GM12878 (cell line): ENCODE results near the gene SVOP. TPM values are rescaled to one million over a fixed set of nuclear protein-coding genes. Genes with fewer than 3 reads are reported as not detected.

Source experiments
- ATAC-seq: fragments of 200-7000 bp; cut with Tn5 transposase; 3 replicates; pipeline ENCODE4 v1.9.1; 2020; ENCODE audit warnings: mild to moderate bottlenecking, moderate library complexity
- BruUV-seq: library from RNA; stranded (reverse); fragments of 400-500 nt; replicated peaks from 2 replicates; lab custom pipeline; 2021; lab: Mats Ljungman, UMichigan
- CTCF ChIA-PET: fragments of 300-600 bp; sonication (Branson Sonifier 250); formaldehyde crosslinking; extraction: SDS; loops from one replicate; lab custom pipeline; 2021; ENCODE audit warnings: inconsistent platforms; lab: Yijun Ruan, JAX
- POLR2A ChIA-PET: fragments of 350-600 bp; formaldehyde crosslinking; extraction: SDS; loops from one replicate; lab custom pipeline; 2021; ENCODE audit warnings: inconsistent platforms; lab: Charles Lee
- RAD21 ChIA-PET: fragments of 300-600 bp; sonication (Branson Sonifier 250); formaldehyde crosslinking; loops from one replicate; lab custom pipeline; 2023; ENCODE audit warnings: antibody characterized with exemption; ENCODE audit not compliant: unreplicated experiment; lab: Charles Lee
- SMC1A ChIA-PET: fragments of 300-600 bp; sonication (Branson Sonifier 250); formaldehyde crosslinking; loops from one replicate; lab custom pipeline; 2023; ENCODE audit not compliant: unreplicated experiment, uncharacterized antibody; lab: Charles Lee
- DNase-seq: peaks from one replicate; pipeline ENCODE4 v3.0.0-alpha.2; 2011; ENCODE audit warnings: low read depth, low spot score
- FAIRE-seq: peaks from 3 replicates; lab custom pipeline; 2011; peaks lifted over from hg19 to GRCh38; lab: Jason Lieb, UNC
- H2AFZ ChIP-seq: 2 replicates; pipeline ENCODE4 v1.6.0; 2011; ENCODE audit warnings: low read depth, low read length, control low read depth; ENCODE audit not compliant: control insufficient read depth
- H3K27ac ChIP-seq: 2 replicates; pipeline ENCODE4 v1.5.1; 2011; ENCODE audit warnings: control low read depth; ENCODE audit not compliant: control insufficient read depth, insufficient read depth
- H3K27me3 ChIP-seq, 2 experiments: replicated peaks in 1 of 2; 2 replicates each; pipeline versions ENCODE4 v1.6.0 to v1.6.1; 2011; ENCODE audit warnings: low read length in 1 of 2; ENCODE audit not compliant: control insufficient read depth in 2 of 2, insufficient read depth in 2 of 2
- H3K36me3 ChIP-seq, 2 experiments: 2 replicates each; pipeline ENCODE4 v1.5.1; 2011; ENCODE audit warnings: low read length in 1 of 2; ENCODE audit not compliant: control insufficient read depth in 2 of 2, insufficient read depth in 2 of 2
- H3K4me1 ChIP-seq: 2 replicates; pipeline ENCODE4 v1.6.1; 2011; ENCODE audit warnings: mild to moderate bottlenecking, low read length, moderate library complexity, mixed read lengths; ENCODE audit not compliant: control insufficient read depth, insufficient read depth
- H3K4me2 ChIP-seq: 2 replicates; pipeline ENCODE4 v1.6.0; 2011; ENCODE audit warnings: control low read depth; ENCODE audit not compliant: control insufficient read depth, insufficient read depth
- H3K4me3 ChIP-seq: fragments of 200-600 bp; sonication (generic); 2 replicates; pipeline ENCODE4 v1.5.1; 2016
- H3K79me2 ChIP-seq: 2 replicates; pipeline ENCODE4 v1.6.0; 2011; ENCODE audit warnings: low read length; ENCODE audit not compliant: control insufficient read depth, insufficient read depth
- H3K9ac ChIP-seq: 2 replicates; pipeline ENCODE4 v1.8.0; 2011; ENCODE audit warnings: low read length, control low read depth, mixed read lengths; ENCODE audit not compliant: control insufficient read depth, insufficient read depth
- H3K9me3 ChIP-seq: replicated peaks from 3 replicates; pipeline ENCODE4 v1.5.1; 2011; ENCODE audit warnings: mild to moderate bottlenecking, low read length; ENCODE audit not compliant: control insufficient read depth, insufficient read depth
- H4K20me1 ChIP-seq: 2 replicates; pipeline ENCODE4 v1.6.0; 2011; ENCODE audit not compliant: control insufficient read depth, insufficient read depth
- BRCA1 ChIP-seq: IDR thresholded peaks from 2 replicates; pipeline ENCODE4 v1.6.1; 2011; ENCODE audit warnings: low read depth, low read length, improper control_type of control experiment
- CHD2 ChIP-seq: IDR thresholded peaks from 2 replicates; pipeline ENCODE4 v1.6.1; 2011; ENCODE audit warnings: low read depth, low read length, improper control_type of control experiment, borderline replicate concordance
- ETV6 ChIP-seq, 2 experiments: fragments of 450-650 bp in 1 of 2; IDR thresholded peaks in 1 of 2; conservative IDR thresholded peaks in 1 of 2; 2 replicates each; pipeline ENCODE4 v1.6.1; 2014; ENCODE audit warnings: antibody characterized with exemption in 1 of 2, borderline replicate concordance in 1 of 2, low read depth in 1 of 2, mild to moderate bottlenecking in 1 of 2, moderate library complexity in 1 of 2
- HDAC6 ChIP-seq: fragments of 200-600 bp; sonication (generic); IDR thresholded peaks from one replicate; pipeline ENCODE4 v1.8.0; 2017; ENCODE audit warnings: antibody characterized with exemption; ENCODE audit not compliant: unreplicated experiment
- IKZF2 ChIP-seq, 2 experiments: fragments of 450-650 bp; IDR thresholded peaks; 2 replicates each; pipeline ENCODE4 v1.6.1; 2017; ENCODE audit warnings: mild to moderate bottlenecking in 2 of 2, moderate library complexity in 2 of 2
- NFXL1 ChIP-seq: fragments of 450-650 bp; IDR thresholded peaks from 2 replicates; pipeline ENCODE4 v1.6.1; 2017; ENCODE audit warnings: antibody characterized with exemption, mild to moderate bottlenecking, borderline replicate concordance
- PAX8 ChIP-seq: fragments of 450-650 bp; IDR thresholded peaks from 2 replicates; pipeline ENCODE4 v1.6.1; 2017; ENCODE audit warnings: mild to moderate bottlenecking, moderate library complexity
- POLR2A ChIP-seq: IDR thresholded peaks from 2 replicates; pipeline ENCODE4 v1.6.1; 2011; ENCODE audit warnings: low read depth, mild to moderate bottlenecking, low read length
- POU2F2 ChIP-seq: IDR thresholded peaks from 3 replicates; pipeline ENCODE4 v1.6.1; 2011; ENCODE audit warnings: low read depth, mild to moderate bottlenecking, low read length, borderline replicate concordance
- RAD51 ChIP-seq: fragments of 450-650 bp; IDR thresholded peaks from 2 replicates; pipeline ENCODE4 v1.6.1; 2016; ENCODE audit warnings: moderate library complexity, mild to moderate bottlenecking, inconsistent platforms
- RB1 ChIP-seq: fragments of 450-650 bp; formaldehyde crosslinking; IDR thresholded peaks from 2 replicates; pipeline ENCODE4 v1.6.1; 2017; ENCODE audit warnings: mild to moderate bottlenecking, borderline replicate concordance
- TCF7 ChIP-seq: IDR thresholded peaks from 2 replicates; pipeline ENCODE4 v1.6.1; 2014; ENCODE audit warnings: antibody characterized with exemption, borderline replicate concordance
- ZNF622 ChIP-seq: fragments of 450-650 bp; IDR thresholded peaks from 2 replicates; pipeline ENCODE4 v1.6.1; 2017; ENCODE audit warnings: mild to moderate bottlenecking, inconsistent platforms
- WGBS: methylation state at CpG from one replicate; pipeline ENCODE4 v1.1.6; 2016; ENCODE audit warnings: low lambda C conversion rate; ENCODE audit not compliant: insufficient replicate concordance, insufficient coverage; ENCODE audit errors: missing lambda C conversion rate; 5-methylcytosine and 5-hydroxymethylcytosine counted together
- in situ Hi-C: fragments of 300-500 bp; cut with MboI; formaldehyde crosslinking; loops from 9 replicates; pipeline ENCODE4 v1.14.3; 2018; ENCODE audit warnings: mixed read lengths
- intact Hi-C: fragments of 100-400 bp; cut with micrococcal nuclease; formaldehyde crosslinking; loops from one replicate; pipeline ENCODE4 v1.14.2; 2022; ENCODE audit not compliant: unreplicated experiment
- polyA plus RNA-seq, 11 experiments: library from polyadenylated mRNA; depleted of rRNA in 4 of 11; unstranded in 6 of 11; stranded (reverse) in 5 of 11; fragments of >200 nt; fragmentation: Nextera tagmentation in 4 of 11; fragmentation: Illumina TruSeq in 1 of 11; extraction: Ambion mirVana in 4 of 11; extraction: Trizol in 1 of 11; gene quantifications; 1 replicate in 1 of 11; 2 replicates in 10 of 11; pipeline versions ENCODE4 v1.2.1 to v1.2.3, GENCODE V29; 2011 to 2016; ENCODE audit warnings: inconsistent platforms in 2 of 11, missing spikeins in 2 of 11, low read depth in 1 of 11
- total RNA-seq, 4 experiments: library from RNA; depleted of rRNA in 3 of 4; stranded (reverse); fragments of >200 nt in 3 of 4; fragmentation: Illumina TruSeq in 1 of 4; extraction: Trizol in 1 of 4; gene quantifications; 2 replicates each; pipeline versions ENCODE4 v1.2.1 to v1.2.3, GENCODE V29; 2013 to 2021
- TF ChIP-seq, protein P1 (sequence below): fragments of 450-650 bp; IDR thresholded peaks from 2 replicates; pipeline ENCODE4 v1.6.1; 2017; ENCODE audit warnings: borderline replicate concordance
- TF ChIP-seq, protein P2 (sequence below): fragments of 450-650 bp; formaldehyde crosslinking; IDR thresholded peaks from 2 replicates; pipeline ENCODE4 v1.4.0; 2020; ENCODE audit warnings: mild to moderate bottlenecking, moderate library complexity
- TF ChIP-seq, protein P3 (sequence below): fragments of 450-650 bp; IDR thresholded peaks from 2 replicates; pipeline ENCODE4 v1.6.1; 2017; ENCODE audit warnings: antibody characterized with exemption, mild to moderate bottlenecking, moderate library complexity

SVOP gene
- total and polyA plus RNA-seq, 10 of the 15 experiments (the other 5 are each of a cell fraction or from before 2014, with no cell fraction given), result under 0.01 TPM; not detected in 9

DNA sequence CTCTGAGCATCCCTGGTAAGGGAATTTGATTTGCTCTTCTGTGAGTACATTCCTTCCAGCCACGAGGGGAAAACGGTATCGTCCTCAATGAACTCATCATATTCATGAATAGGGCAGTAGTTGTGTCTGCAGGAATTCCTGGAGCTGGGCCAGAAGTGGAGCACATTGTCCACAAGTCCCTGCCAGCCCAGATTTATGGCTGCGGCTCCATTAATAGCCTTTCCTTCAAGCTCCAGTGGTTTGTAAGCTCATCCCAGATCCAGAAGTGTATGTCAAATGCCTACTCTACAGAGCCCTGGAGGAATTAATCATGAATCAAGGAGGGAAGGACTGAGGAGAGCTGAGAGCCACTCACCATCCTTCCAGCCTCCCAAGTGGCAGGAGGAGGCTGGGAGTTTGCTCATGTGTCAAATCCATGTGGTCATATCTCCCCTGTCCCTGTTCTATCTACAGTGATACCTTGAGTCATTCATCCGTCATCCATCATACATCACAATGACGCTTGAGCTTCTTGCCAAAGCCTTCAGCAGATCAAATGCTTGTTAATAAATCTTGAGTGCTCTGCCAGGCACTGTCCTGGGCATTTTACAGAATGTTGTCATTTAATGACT is 65.5 kb downstream of the SVOP start:
- POLR2A ChIA-PET, result interaction anchor here (0.7 kb wide), 1 partner anchor 144 kb away, joined by 3 read pairs; no protein-coding TSS in a partner anchor
- FAIRE-seq (no peak), DNase-seq (no peak), ATAC-seq (no peak)
- WGBS, result 23% methylated on average over 6 of the region's 6 CpGs
- Histone ChIP-seq H4K20me1 (no peaks in the 10 kb centered on the region), H3K36me3 (no peaks in the 10 kb centered on the region), H3K4me2 (no peak overlapping the region), H3K4me3 (no peak overlapping the region), H3K9ac (no peak overlapping the region), H3K79me2 (no peaks in the 10 kb centered on the region), H3K27me3 (no peaks in the 10 kb centered on the region; a peak in 2 of 4 replicates), H3K9me3 (no peaks in the 10 kb centered on the region), H2AFZ (no peak overlapping the region), H3K4me1 (peaks cover 3% of the 10 kb centered on the region; the same call in 1 of the 2 replicates), H3K27ac (no peak overlapping the region)
- in situ Hi-C loops (no loop called here), intact Hi-C loops (no loop called here)
- CTCF ChIA-PET, result interaction anchor here (1.0 to 3.5 kb wide), 6 partner anchors 11 to 317 kb away, joined by 3 to 16 read pairs (median 3); partner anchors contain the start of gene ALKBH2
- TF ChIP-seq, protein P1, sequence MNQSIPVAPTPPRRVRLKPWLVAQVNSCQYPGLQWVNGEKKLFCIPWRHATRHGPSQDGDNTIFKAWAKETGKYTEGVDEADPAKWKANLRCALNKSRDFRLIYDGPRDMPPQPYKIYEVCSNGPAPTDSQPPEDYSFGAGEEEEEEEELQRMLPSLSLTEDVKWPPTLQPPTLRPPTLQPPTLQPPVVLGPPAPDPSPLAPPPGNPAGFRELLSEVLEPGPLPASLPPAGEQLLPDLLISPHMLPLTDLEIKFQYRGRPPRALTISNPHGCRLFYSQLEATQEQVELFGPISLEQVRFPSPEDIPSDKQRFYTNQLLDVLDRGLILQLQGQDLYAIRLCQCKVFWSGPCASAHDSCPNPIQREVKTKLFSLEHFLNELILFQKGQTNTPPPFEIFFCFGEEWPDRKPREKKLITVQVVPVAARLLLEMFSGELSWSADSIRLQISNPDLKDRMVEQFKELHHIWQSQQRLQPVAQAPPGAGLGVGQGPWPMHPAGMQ, result no peak
- no peak for TF ChIP-seq BRCA1
- TF ChIP-seq, protein P2, sequence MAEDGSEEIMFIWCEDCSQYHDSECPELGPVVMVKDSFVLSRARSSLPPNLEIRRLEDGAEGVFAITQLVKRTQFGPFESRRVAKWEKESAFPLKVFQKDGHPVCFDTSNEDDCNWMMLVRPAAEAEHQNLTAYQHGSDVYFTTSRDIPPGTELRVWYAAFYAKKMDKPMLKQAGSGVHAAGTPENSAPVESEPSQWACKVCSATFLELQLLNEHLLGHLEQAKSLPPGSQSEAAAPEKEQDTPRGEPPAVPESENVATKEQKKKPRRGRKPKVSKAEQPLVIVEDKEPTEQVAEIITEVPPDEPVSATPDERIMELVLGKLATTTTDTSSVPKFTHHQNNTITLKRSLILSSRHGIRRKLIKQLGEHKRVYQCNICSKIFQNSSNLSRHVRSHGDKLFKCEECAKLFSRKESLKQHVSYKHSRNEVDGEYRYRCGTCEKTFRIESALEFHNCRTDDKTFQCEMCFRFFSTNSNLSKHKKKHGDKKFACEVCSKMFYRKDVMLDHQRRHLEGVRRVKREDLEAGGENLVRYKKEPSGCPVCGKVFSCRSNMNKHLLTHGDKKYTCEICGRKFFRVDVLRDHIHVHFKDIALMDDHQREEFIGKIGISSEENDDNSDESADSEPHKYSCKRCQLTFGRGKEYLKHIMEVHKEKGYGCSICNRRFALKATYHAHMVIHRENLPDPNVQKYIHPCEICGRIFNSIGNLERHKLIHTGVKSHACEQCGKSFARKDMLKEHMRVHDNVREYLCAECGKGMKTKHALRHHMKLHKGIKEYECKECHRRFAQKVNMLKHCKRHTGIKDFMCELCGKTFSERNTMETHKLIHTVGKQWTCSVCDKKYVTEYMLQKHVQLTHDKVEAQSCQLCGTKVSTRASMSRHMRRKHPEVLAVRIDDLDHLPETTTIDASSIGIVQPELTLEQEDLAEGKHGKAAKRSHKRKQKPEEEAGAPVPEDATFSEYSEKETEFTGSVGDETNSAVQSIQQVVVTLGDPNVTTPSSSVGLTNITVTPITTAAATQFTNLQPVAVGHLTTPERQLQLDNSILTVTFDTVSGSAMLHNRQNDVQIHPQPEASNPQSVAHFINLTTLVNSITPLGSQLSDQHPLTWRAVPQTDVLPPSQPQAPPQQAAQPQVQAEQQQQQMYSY (CRISPR knock-in tag), result no peak
- TF ChIP-seq, protein P3, sequence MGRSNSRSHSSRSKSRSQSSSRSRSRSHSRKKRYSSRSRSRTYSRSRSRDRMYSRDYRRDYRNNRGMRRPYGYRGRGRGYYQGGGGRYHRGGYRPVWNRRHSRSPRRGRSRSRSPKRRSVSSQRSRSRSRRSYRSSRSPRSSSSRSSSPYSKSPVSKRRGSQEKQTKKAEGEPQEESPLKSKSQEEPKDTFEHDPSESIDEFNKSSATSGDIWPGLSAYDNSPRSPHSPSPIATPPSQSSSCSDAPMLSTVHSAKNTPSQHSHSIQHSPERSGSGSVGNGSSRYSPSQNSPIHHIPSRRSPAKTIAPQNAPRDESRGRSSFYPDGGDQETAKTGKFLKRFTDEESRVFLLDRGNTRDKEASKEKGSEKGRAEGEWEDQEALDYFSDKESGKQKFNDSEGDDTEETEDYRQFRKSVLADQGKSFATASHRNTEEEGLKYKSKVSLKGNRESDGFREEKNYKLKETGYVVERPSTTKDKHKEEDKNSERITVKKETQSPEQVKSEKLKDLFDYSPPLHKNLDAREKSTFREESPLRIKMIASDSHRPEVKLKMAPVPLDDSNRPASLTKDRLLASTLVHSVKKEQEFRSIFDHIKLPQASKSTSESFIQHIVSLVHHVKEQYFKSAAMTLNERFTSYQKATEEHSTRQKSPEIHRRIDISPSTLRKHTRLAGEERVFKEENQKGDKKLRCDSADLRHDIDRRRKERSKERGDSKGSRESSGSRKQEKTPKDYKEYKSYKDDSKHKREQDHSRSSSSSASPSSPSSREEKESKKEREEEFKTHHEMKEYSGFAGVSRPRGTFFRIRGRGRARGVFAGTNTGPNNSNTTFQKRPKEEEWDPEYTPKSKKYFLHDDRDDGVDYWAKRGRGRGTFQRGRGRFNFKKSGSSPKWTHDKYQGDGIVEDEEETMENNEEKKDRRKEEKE, result no peak
- TF ChIP-seq POLR2A, result no peak
- TF ChIP-seq PAX8, result no peak
- TF ChIP-seq CHD2, result no peak
- no peak for TF ChIP-seq POU2F2
- TF ChIP-seq RAD51, result no peak
- no peak for TF ChIP-seq ETV6 (conservative IDR thresholded peaks at IDR 0.05 in 1 of 2, IDR thresholded peaks at IDR 0.05 in 1 of 2; ENCODE audit: borderline replicate concordance in 1 of 2, low read depth in 1 of 2)
- no peak for TF ChIP-seq NFXL1
- no peak for TF ChIP-seq RB1
- TF ChIP-seq IKZF2 (IDR thresholded peaks at IDR 0.05), result no peak
- TF ChIP-seq HDAC6, result no peak
- TF ChIP-seq ZNF622, result no peak
- no peak for TF ChIP-seq TCF7
- RAD21 ChIA-PET, result interaction anchor here (0.7 to 1.7 kb wide), 2 partner anchors 32 to 264 kb away, joined by 3 to 4 read pairs; no protein-coding TSS in a partner anchor
- SMC1A ChIA-PET, result interaction anchor here (1.1 kb wide), 1 partner anchor 291 kb away, joined by 5 read pairs; no protein-coding TSS in a partner anchor
- no TSS peak for BruUV-seq
